Spleen (tissue), 11 donors: ENCODE measurements around the gene PAN2. TPM values are rescaled to one million over a fixed set of nuclear protein-coding genes. Genes with fewer than 3 reads are reported as not detected.
"Not testable (repeated sequence)": the region's sequence is repeated elsewhere in the genome, so short reads cannot be mapped to it uniquely, and the experiment has no call there.

ENCODE experiments used
- DNase-seq: peaks from one replicate; pipeline ENCODE4 v3.0.0-alpha.2; 2020
- H3K27ac ChIP-seq, 8 donors: fragments of 200-600 bp; sonication (generic) in 7 of 8; 1 replicate in 4 of 8; 2 replicates in 4 of 8; pipeline versions ENCODE4 v1.5.0 to v1.8.0; 2016 to 2021; ENCODE audit warnings: inconsistent platforms in 4 of 8, mild to moderate bottlenecking in 4 of 8, moderate library complexity in 1 of 8
- H3K27me3 ChIP-seq, 7 donors: fragments of 200-600 bp; sonication (generic) in 6 of 7; replicated peaks in 1 of 7; 1 replicate in 4 of 7; 2 replicates in 3 of 7; pipeline versions ENCODE4 v1.5.0 to v1.8.0; 2016 to 2021; ENCODE audit warnings: inconsistent platforms in 3 of 7, mild to moderate bottlenecking in 1 of 7
- H3K36me3 ChIP-seq, 6 donors: fragments of 200-600 bp; sonication (generic) in 5 of 6; 1 replicate in 4 of 6; 2 replicates in 2 of 6; pipeline versions ENCODE4 v1.5.0 to v1.8.0; 2016 to 2021; ENCODE audit warnings: inconsistent platforms in 2 of 6
- H3K4me1 ChIP-seq, 6 donors: fragments of 200-600 bp; sonication (generic) in 5 of 6; 1 replicate in 3 of 6; 2 replicates in 3 of 6; pipeline versions ENCODE4 v1.5.0 to v1.8.0; 2016 to 2021; ENCODE audit warnings: inconsistent platforms in 3 of 6
- H3K4me3 ChIP-seq, 8 donors: fragments of 200-600 bp; sonication (generic) in 7 of 8; 1 replicate in 4 of 8; 2 replicates in 4 of 8; pipeline versions ENCODE4 v1.5.0 to v1.8.0; 2016 to 2021; ENCODE audit warnings: inconsistent platforms in 4 of 8, mild to moderate bottlenecking in 4 of 8, moderate library complexity in 2 of 8
- H3K9me3 ChIP-seq, 8 donors: fragments of 200-600 bp; sonication (generic) in 7 of 8; 1 replicate in 4 of 8; 2 replicates in 4 of 8; pipeline versions ENCODE4 v1.5.0 to v1.8.0; 2016 to 2021; ENCODE audit warnings: inconsistent platforms in 4 of 8
- POLR2A ChIP-seq, 3 donors: fragments of 450-650 bp; IDR thresholded peaks; one replicate each; pipeline ENCODE4 v1.5.1; 2017; ENCODE audit warnings: antibody characterized with exemption in 3 of 3, mild to moderate bottlenecking in 1 of 3
- POLR2AphosphoS5 ChIP-seq, 3 donors: sonication (generic); formaldehyde crosslinking; IDR thresholded peaks; one replicate each; pipeline ENCODE4 v1.5.1; 2017; ENCODE audit warnings: antibody characterized with exemption in 3 of 3
- WGBS, 5 donors: extraction: QIAGEN DNeasy Blood & Tissue Kit in 3 of 5; methylation state at CpG; one replicate each; pipeline versions ENCODE4 v1.1.5 to v1.1.7; 2013 to 2018; 5-methylcytosine and 5-hydroxymethylcytosine counted together
- intact Hi-C: fragments of 100-400 bp; cut with DNase I; formaldehyde crosslinking; loops from one replicate; pipeline ENCODE4 v1.15.0; 2023; ENCODE audit warnings: low total_unique reads
- polyA plus RNA-seq, 3 donors: library from polyadenylated mRNA; stranded (reverse); fragments of 200-250 nt; gene quantifications; one replicate each; pipeline ENCODE4 v1.2.1, GENCODE V29; 2013
- total RNA-seq, 7 donors: library from RNA; depleted of rRNA in 3 of 7; stranded (reverse); fragments of >200 nt in 3 of 7; fragmentation: NEBNext Ultra II Directional in 4 of 7; extraction: Animal tissue kit (Norgen Biotek cat#: 25700) in 4 of 7; gene quantifications; one replicate each; pipeline versions ENCODE4 v1.1.0 to v1.2.1, GENCODE V29; 2016 to 2021
- TF ChIP-seq, protein P1 (sequence below), 11 experiments: fragments of 200-600 bp in 7 of 11; fragments of 450-650 bp in 4 of 11; sonication (generic) in 4 of 11; IDR thresholded peaks in 8 of 11; conservative IDR thresholded peaks in 3 of 11; 1 replicate in 7 of 11; 2 replicates in 4 of 11; pipeline versions ENCODE4 v1.4.0 to v1.8.0; 2016 to 2021; ENCODE audit warnings: antibody characterized with exemption in 11 of 11, inconsistent platforms in 4 of 11, mild to moderate bottlenecking in 1 of 11
- donor health status: healthy with polysubstance abuse.
- donor health status: DM: no; HTN: no; CAD: no; lungs with moderate emphysema.
- donor health status: DM: no; HTN: no; CAD: no.
- donor health status: Bipolar disorder and iron deficiency.
- donor health status: healthy.
- donor health status: DM: no; HTN: no; CAD: no.
- donor health status: DM: yes; HTN: yes; CAD: no.

PAN2 gene
- total and polyA plus RNA-seq, 10 donors: 34.8 to 132 (median 86.8) TPM

DNA sequence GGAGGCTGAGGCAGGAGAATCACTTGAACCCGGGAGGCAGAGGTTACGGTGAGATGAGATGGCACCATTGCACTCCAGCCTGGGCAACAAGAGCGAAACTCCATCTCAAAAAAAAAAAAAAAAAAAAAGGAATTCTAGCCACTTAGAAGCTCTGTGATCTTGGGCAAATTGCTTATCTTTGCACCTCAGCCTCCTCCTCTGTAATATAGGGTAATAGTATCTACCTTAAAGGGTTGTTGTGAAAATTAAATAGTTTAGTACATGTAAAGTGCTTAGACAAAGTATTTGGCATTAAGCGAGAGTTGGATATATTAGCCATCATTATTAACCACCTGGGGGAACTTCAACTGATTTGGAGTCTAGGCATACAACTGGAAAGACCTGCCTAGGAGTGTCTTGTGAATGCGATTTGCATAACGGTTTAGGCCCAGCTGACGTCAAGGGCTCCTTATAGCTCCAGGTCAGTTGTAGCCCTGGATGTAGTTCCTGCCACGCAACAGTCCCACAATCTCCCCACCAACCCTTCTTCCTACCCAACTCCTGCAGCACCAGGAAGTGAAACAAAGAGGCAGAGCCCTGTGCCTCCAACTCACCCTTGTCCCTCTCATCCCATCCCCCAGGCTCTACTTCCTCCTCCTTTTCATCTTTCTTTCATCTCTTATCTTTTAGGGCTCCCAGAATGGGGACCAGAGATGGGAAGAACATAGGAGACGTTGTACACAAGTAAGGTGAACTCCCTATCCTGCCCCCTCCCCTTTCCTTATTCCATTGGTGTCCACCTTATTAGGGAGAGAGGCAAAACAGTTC, 2.8 kb upstream of the PAN2 start:
- Histone ChIP-seq H3K4me1 (peaks cover 10 to 57% (median 43%) of the 10 kb centered on the region in 6 donors), H3K36me3 (peaks cover 0 to 8% (median 0%) of the 10 kb centered on the region in 6 donors), H3K9me3 (no peaks in the 10 kb centered on the region), H3K4me3 (no peak overlapping the region), H3K27ac (peak overlapping the region in 3 of 8 donors; percentile 78 to 91 (median 81)), H3K27me3 (no peaks in the 10 kb centered on the region)
- peak; percentile 30 for DNase-seq
- intact Hi-C loops: loop anchor here (10.0 kb wide), 1 partner anchor 128 kb away; the partner anchor contains the start of gene SPRYD4
- TF ChIP-seq POLR2A (IDR thresholded peaks at IDR 0.05) (no peak), POLR2AphosphoS5 (IDR thresholded peaks at IDR 0.05) (no peak)
- TF ChIP-seq, protein P1, sequence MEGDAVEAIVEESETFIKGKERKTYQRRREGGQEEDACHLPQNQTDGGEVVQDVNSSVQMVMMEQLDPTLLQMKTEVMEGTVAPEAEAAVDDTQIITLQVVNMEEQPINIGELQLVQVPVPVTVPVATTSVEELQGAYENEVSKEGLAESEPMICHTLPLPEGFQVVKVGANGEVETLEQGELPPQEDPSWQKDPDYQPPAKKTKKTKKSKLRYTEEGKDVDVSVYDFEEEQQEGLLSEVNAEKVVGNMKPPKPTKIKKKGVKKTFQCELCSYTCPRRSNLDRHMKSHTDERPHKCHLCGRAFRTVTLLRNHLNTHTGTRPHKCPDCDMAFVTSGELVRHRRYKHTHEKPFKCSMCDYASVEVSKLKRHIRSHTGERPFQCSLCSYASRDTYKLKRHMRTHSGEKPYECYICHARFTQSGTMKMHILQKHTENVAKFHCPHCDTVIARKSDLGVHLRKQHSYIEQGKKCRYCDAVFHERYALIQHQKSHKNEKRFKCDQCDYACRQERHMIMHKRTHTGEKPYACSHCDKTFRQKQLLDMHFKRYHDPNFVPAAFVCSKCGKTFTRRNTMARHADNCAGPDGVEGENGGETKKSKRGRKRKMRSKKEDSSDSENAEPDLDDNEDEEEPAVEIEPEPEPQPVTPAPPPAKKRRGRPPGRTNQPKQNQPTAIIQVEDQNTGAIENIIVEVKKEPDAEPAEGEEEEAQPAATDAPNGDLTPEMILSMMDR (IDR thresholded peaks at IDR 0.05 in 8 of 11, conservative IDR thresholded peaks at IDR 0.05 in 3 of 11): no peak
- WGBS, 5 donors: 75 to 84% (median 80%) methylated on average over 9 of the region's 9 CpGs

DNA sequence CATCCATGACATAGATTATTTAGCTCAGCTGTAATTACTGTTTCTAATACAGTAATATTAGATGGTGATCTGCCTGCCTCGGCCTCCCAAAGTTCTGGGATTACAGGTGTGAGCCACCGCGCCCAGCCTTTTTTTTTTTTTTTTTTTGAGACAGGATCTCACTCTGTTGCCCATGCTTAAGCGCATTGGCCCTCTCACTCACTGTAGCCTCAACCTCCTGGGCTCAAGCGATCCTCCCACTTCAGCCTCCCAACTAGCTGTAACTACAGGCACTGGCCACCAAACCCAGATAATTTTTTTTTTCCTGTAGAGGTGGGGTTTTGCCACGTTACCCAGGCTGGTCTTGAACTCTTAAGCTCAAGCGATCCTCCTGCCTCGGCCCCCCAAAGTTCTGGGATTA, 1.7 kb upstream of the PAN2 start:
- WGBS, 5 donors: 96 to 99% (median 98%) methylated on average over 8 of the region's 8 CpGs
- DNase-seq, H3K9me3 ChIP-seq, H3K36me3 ChIP-seq, H3K27me3 ChIP-seq, H3K4me3 ChIP-seq: not testable (repeated sequence)
- H3K4me1 ChIP-seq: peaks cover 10 to 57% (median 43%) of the 10 kb centered on the region in 6 donors
- peak overlapping the region in 1 of 8 donors; percentile 8 for H3K27ac ChIP-seq
- intact Hi-C loops: loop anchor here (10.0 kb wide), 1 partner anchor 129 kb away; the partner anchor contains the start of gene SPRYD4

DNA sequence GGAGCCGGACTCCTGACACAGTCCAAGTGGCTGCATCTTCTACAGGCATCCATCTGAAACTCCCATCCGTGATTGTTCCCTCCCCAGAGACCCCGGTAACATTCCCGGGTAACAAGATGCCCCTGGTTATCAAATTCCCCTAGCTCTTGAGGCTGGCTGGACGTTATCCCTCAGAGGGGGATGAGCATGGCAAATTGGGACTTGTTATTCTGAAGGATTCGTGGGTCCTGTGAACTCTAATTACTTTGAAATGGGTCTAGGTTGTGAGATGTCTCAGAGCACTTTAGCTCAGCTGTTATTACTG, 642 bp upstream of the PAN2 start:
- Histone ChIP-seq H3K36me3 (no peaks in the 10 kb centered on the region), H3K27ac (peak overlapping the region; percentile 90 to 98 (median 96)), H3K4me1 (peaks cover 10 to 51% (median 38%) of the 10 kb centered on the region in 6 donors), H3K27me3 (no peaks in the 10 kb centered on the region), H3K9me3 (no peaks in the 10 kb centered on the region), H3K4me3 (peak overlapping the region; percentile 49 to 75 (median 59))
- DNase-seq: no peak
- 6 to 14% (median 8%) methylated on average over 6 of the region's 6 CpGs for WGBS, 5 donors
- no peak for TF ChIP-seq POLR2AphosphoS5 (IDR thresholded peaks at IDR 0.05)
- no peak for TF ChIP-seq POLR2A (IDR thresholded peaks at IDR 0.05)
- TF ChIP-seq, protein P1 (IDR thresholded peaks at IDR 0.05 in 8 of 11, conservative IDR thresholded peaks at IDR 0.05 in 3 of 11): no peak
- intact Hi-C loops: loop anchor here (10.0 kb wide), 1 partner anchor 130 kb away; the partner anchor contains the start of gene SPRYD4

DNA sequence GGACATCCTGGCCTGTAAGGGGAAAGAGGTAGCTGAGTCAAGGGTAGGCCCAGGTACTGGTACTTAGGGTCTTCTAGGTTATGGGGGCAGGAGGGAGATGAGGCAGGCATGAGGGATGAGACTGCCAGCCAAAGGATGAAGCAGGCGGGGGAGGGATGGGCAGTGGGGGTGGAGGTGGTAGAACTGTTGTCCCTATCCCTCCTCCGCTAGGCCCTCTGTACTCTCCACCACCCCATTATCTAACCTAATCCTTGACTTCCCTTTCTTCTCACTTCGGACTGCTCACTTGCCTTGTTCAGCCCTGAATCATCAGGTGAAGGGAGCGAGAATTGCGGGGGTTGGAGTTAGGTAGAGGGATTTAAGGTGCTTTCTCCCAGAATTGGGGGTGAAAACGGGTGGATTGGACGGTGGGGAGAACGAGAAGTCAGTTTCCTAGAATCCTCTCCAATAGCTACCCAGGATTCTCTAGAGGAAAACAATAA, 562 bp downstream of the PAN2 start:
- Histone ChIP-seq H3K36me3 (peaks cover 0 to 6% (median 3%) of the 10 kb centered on the region in 6 donors), H3K4me1 (peaks cover 4 to 39% (median 26%) of the 10 kb centered on the region in 6 donors), H3K27me3 (no peaks in the 10 kb centered on the region), H3K27ac (peak overlapping the region; percentile 90 to 98 (median 96)), H3K9me3 (no peaks in the 10 kb centered on the region), H3K4me3 (peak overlapping the region; percentile 49 to 75 (median 59))
- intact Hi-C loops: loop anchor here (10.0 kb wide), 1 partner anchor 132 kb away; the partner anchor contains the start of gene SPRYD4
- TF ChIP-seq POLR2A (IDR thresholded peaks at IDR 0.05) (no peak), POLR2AphosphoS5 (IDR thresholded peaks at IDR 0.05) (no peak)
- TF ChIP-seq, protein P1 (IDR thresholded peaks at IDR 0.05 in 8 of 11, conservative IDR thresholded peaks at IDR 0.05 in 3 of 11): no peak
- WGBS, 5 donors: 14 to 18% (median 17%) methylated on average over 8 of the region's 8 CpGs
- DNase-seq: peak; percentile 74
